MM.1S (cell line): ENCODE data around the gene MCL1.

Experiments used
- CTCF ChIP-seq: fragments of 300-600 bp; sonication (generic); IDR thresholded peaks from 2 replicates; pipeline ENCODE4 v1.5.1; 2016; ENCODE audit warnings: antibody characterized with exemption, low read length, mixed read lengths
- EZH2 ChIP-seq: fragments of 300-600 bp; sonication (generic); optimal IDR thresholded peaks from 2 replicates; pipeline ENCODE3; 2017; ENCODE audit warnings: low read depth, mild to moderate bottlenecking, antibody characterized with exemption, low read length, mixed read lengths
- EZH2phosphoT487 ChIP-seq: fragments of 300-600 bp; sonication (generic); IDR thresholded peaks from 2 replicates; pipeline ENCODE4 v1.6.1; 2018; ENCODE audit warnings: antibody characterized with exemption, low read length

- no peak for TF ChIP-seq EZH2phosphoT487
- no peak for TF ChIP-seq EZH2
- TF ChIP-seq CTCF: peak; percentile 25; the same call in 1 of the 2 replicates
Observed at GRCh38 chr1:150567717-150568593, 11.5 kb downstream of the MCL1 start.
